ENCODE measurements around the gene MAN2A2.
"Not testable (repeated sequence)": the region's sequence is repeated elsewhere in the genome, so short reads cannot be mapped to it uniquely, and the experiment has no call there.

Gene MAN2A2

DNA sequence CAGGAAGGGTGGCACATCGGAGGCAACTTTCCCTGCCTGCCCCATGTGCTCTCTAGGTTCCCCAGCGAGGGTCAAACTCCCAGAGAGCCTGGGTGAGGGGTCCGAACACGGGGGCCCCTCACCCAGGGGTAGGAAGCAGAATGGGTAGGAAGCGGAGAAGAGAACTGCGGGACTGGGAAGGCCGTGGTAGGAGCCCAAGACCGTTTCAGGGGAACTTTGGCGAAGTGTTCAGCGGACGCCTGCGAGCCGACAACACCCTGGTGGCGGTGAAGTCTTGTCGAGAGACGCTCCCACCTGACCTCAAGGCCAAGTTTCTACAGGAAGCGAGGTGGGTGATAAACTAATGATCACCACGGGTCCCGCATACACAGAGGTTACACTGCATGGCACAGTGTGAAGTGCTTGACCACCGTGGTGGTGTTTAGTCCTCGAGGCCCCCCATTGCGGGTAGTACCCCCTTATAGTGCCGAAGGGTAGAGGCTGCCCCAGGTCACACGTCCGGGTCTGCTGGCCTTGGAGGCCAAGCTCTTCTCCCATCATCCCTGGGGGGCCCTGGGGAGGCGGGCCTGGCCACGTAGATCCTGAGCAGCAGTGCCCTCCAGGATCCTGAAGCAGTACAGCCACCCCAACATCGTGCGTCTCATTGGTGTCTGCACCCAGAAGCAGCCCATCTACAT lies 10.5 kb upstream of the MAN2A2 start:
- Histone ChIP-seq H3K36me3 (peaks cover 97% of the 10 kb centered on the region), H3K27me3 (no peaks in the 10 kb centered on the region), H3K27ac (peak overlapping the region; percentile 27), H3K4me3 (ENCODE audit: low read depth in 1 of 2, low read length in 1 of 2) (no peak overlapping the region), H3K4me1 (ENCODE audit: control insufficient read depth in 1 of 2, insufficient read depth in 1 of 2, low read depth in 1 of 2, low read length in 1 of 2) (peaks cover 2 to 3% of the 10 kb centered on the region in 2 experiments), H3K9me3 (no peaks in the 10 kb centered on the region)
- TF ChIP-seq, protein P1, sequence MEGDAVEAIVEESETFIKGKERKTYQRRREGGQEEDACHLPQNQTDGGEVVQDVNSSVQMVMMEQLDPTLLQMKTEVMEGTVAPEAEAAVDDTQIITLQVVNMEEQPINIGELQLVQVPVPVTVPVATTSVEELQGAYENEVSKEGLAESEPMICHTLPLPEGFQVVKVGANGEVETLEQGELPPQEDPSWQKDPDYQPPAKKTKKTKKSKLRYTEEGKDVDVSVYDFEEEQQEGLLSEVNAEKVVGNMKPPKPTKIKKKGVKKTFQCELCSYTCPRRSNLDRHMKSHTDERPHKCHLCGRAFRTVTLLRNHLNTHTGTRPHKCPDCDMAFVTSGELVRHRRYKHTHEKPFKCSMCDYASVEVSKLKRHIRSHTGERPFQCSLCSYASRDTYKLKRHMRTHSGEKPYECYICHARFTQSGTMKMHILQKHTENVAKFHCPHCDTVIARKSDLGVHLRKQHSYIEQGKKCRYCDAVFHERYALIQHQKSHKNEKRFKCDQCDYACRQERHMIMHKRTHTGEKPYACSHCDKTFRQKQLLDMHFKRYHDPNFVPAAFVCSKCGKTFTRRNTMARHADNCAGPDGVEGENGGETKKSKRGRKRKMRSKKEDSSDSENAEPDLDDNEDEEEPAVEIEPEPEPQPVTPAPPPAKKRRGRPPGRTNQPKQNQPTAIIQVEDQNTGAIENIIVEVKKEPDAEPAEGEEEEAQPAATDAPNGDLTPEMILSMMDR (IDR thresholded peaks at IDR 0.05) = no peak

DNA sequence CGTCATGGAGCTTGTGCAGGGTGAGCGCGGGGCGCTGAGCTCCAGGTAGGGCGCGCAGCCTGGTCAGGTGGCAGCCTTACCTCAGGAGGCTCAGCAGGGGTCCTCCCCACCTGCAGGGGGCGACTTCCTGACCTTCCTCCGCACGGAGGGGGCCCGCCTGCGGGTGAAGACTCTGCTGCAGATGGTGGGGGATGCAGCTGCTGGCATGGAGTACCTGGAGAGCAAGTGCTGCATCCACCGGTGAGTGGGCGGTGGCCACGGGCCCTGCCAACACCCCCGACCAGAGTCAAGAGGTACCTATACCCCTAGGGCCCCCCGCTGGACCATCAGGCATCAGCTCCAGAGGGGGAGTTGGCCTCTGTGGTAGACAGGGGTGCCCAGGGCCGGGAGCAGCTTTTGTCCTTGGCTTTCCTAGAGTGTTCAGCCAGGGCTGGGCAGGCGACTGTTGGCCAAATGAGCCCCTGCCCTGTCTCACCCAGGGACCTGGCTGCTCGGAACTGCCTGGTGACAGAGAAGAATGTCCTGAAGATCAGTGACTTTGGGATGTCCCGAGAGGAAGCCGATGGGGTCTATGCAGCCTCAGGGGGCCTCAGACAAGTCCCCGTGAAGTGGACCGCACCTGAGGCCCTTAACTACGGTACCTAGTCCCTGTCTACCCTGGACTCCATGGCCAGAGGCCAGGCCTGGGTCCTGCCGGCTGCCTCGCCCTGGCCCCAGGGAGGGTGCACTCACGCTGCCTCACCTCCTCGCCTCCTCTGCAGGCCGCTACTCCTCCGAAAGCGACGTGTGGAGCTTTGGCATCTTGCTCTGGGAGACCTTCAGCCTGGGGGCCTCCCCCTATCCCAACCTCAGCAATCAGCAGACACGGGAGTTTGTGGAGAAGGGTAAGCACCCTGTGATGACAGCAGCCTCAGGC lies 9.7 kb upstream of the MAN2A2 start:
- peaks cover 94% of the 10 kb centered on the region for H3K36me3 ChIP-seq
- no peak overlapping the region for H3K4me3 ChIP-seq (ENCODE audit: low read depth in 1 of 2, low read length in 1 of 2)
- H3K27ac ChIP-seq = peak overlapping the region; percentile 27

DNA sequence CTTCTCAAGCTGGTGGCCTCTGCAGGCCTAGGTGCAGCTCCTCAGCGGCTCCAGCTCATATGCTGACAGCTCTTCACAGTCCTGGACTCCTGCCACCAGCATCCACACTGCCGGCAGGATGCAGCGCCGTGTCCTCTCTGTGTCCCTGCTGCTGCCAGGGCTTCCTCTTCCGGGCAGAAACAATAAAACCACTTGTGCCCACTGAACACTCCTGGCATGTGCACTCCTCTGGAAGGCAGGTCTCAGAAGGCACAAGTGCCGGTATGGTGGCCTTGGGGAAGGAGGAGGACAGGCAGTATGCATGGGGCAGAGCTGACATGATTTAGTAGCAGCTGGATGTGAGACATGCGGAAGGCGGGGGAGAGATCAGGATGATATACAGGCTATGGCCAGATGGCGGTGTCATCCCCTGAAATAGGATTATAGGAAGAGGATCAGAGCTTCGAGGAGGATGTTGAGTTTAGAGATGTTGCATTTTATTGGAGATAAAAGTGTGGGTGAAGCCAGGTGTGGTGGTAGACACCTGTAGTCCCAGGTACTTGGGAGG lies 7.5 kb upstream of the MAN2A2 start:
- H3K4me3 ChIP-seq (ENCODE audit: low read depth in 1 of 2, low read length in 1 of 2) = no peak overlapping the region
- TF ChIP-seq, protein P1 (IDR thresholded peaks at IDR 0.05) = no peak
- no peaks in the 10 kb centered on the region for H3K4me1 ChIP-seq (ENCODE audit: control insufficient read depth in 1 of 2, insufficient read depth in 1 of 2, low read depth in 1 of 2, low read length in 1 of 2)
- no peaks in the 10 kb centered on the region for H3K9me3 ChIP-seq
- peak overlapping the region; percentile 47 for H3K27ac ChIP-seq
- H3K27me3 ChIP-seq = no peaks in the 10 kb centered on the region
- peaks cover 72% of the 10 kb centered on the region for H3K36me3 ChIP-seq

More for the DNA sequence above, 9.7 kb upstream of the MAN2A2 start:
- H3K9me3 ChIP-seq = no peaks in the 10 kb centered on the region
- H3K27me3 ChIP-seq = no peaks in the 10 kb centered on the region
- no peaks in the 10 kb centered on the region for H3K4me1 ChIP-seq (ENCODE audit: control insufficient read depth in 1 of 2, insufficient read depth in 1 of 2, low read depth in 1 of 2, low read length in 1 of 2)
- TF ChIP-seq, protein P1 (IDR thresholded peaks at IDR 0.05) = no peak

DNA sequence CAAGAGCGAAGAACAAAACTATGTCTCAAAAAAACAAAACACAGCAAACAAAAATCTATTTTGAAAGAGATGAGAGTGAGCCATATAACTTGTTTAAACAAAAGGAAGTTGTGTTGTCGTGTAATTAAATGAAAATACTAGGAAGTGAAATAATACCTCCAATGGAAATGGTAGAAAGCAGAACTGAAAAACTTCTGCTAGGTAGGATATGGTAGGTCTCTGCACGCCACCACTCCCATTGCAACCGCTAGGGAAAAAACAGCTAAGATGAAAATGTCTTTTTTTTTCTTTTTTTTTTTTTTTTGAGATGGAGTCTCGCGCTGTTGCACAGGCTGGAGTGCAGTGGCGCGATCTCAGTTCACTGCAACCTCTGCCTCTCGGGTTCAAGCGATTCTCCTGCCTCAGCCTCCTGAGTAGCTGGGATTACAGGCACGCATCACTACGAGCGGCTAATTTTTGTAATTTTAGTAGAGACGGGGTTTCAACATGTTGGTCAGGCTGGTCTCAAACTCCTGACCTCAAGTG lies 5.9 kb upstream of the MAN2A2 start:
- peaks cover 56% of the 10 kb centered on the region for H3K36me3 ChIP-seq
- H3K27me3 ChIP-seq; H3K4me1 ChIP-seq (ENCODE audit: control insufficient read depth in 1 of 2, insufficient read depth in 1 of 2, low read depth in 1 of 2, low read length in 1 of 2); H3K9me3 ChIP-seq; H3K4me3 ChIP-seq (ENCODE audit: low read depth in 1 of 2, low read length in 1 of 2): not testable (repeated sequence)
- H3K27ac ChIP-seq = peak overlapping the region; percentile 60

DNA sequence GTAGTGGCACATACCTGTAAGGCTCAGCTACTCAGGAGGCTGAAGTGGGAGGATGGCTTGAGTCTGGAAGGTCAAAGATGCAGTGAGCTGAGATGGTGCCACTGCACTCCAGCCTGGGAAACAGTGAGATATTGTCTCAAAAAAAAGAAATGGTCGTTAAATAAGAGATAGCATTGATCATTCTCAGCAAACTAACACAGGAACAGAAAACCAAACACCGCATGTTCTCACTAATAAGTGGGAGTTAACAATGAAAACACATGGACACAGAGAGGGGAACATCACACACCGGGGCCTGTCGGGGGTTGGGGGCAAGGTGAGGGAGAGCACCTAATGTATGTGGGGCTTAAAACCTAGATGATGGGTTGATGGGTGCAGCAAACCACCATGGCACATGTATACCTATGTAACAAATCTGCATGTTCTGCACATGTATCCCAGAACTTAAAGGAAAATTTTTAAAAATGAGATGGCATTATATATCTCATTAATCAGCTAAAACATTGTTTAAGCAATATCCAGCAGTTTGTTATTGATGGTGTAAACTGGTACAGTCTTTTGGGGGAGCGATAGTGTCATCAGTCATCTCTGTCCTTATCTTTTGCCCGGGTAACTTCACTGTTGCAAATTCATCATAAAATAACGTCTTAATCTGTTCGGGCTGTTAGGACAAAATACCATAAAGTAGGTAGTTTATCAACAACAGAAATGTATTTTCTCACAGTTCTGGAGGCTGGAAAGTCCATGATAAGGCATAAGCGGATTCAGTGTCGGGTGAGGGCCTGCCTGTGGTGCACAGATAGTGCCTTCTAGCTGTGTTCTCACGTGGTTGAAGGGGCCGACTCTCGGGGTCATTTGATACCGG lies 1.7 kb upstream of the MAN2A2 start:
- peak overlapping the region; percentile 77 to 91 for H3K4me3 ChIP-seq (ENCODE audit: low read depth in 1 of 2, low read length in 1 of 2)
- H3K27ac ChIP-seq = peak overlapping the region; percentile 95

More for the DNA sequence above, 1.7 kb upstream of the MAN2A2 start:
- Histone ChIP-seq H3K9me3 (no peaks in the 10 kb centered on the region), H3K36me3 (peaks cover 33% of the 10 kb centered on the region), H3K4me1 (ENCODE audit: control insufficient read depth in 1 of 2, insufficient read depth in 1 of 2, low read depth in 1 of 2, low read length in 1 of 2) (peaks cover 20 to 28% of the 10 kb centered on the region in 2 experiments), H3K27me3 (no peaks in the 10 kb centered on the region)
- TF ChIP-seq, protein P1 (IDR thresholded peaks at IDR 0.05) = no peak

All from neutrophil (primary cell).